HT1080 (cell line): ENCODE measurements around the gene DNAJC6. TPM values are rescaled to one million over a fixed set of nuclear protein-coding genes. Genes with fewer than 3 reads are reported as not detected.
"Not testable (repeated sequence)": the region's sequence is repeated elsewhere in the genome, so short reads cannot be mapped to it uniquely, and the experiment has no call there.

ENCODE experiments used
- DNase-seq: peaks from one replicate; pipeline ENCODE4 v3.0.0-alpha.2; 2015; ENCODE audit warnings: low read depth
- polyA plus RNA-seq, 2 experiments: library from polyadenylated mRNA; depleted of rRNA; stranded (reverse); fragments of >200 nt; gene quantifications; 2 replicates each; pipeline ENCODE4 v1.2.3, GENCODE V29; 2015
- total RNA-seq: library from RNA; depleted of rRNA; stranded (reverse); fragments of >200 nt; shearing (Covaris generic); gene quantifications from 2 replicates; pipeline ENCODE4 v1.2.3, GENCODE V29; 2014; rRNA removed

Gene DNAJC6
- total RNA-seq = 1.3 and 3.3 TPM in 2 replicates
- polyA plus RNA-seq (2015; cell fraction: cytosol; rRNA removed) = 1.6 and 2.6 TPM in 2 replicates
- polyA plus RNA-seq (2015; cell fraction: nucleus; rRNA removed) = 3.3 and 4.8 TPM in 2 replicates

DNA sequence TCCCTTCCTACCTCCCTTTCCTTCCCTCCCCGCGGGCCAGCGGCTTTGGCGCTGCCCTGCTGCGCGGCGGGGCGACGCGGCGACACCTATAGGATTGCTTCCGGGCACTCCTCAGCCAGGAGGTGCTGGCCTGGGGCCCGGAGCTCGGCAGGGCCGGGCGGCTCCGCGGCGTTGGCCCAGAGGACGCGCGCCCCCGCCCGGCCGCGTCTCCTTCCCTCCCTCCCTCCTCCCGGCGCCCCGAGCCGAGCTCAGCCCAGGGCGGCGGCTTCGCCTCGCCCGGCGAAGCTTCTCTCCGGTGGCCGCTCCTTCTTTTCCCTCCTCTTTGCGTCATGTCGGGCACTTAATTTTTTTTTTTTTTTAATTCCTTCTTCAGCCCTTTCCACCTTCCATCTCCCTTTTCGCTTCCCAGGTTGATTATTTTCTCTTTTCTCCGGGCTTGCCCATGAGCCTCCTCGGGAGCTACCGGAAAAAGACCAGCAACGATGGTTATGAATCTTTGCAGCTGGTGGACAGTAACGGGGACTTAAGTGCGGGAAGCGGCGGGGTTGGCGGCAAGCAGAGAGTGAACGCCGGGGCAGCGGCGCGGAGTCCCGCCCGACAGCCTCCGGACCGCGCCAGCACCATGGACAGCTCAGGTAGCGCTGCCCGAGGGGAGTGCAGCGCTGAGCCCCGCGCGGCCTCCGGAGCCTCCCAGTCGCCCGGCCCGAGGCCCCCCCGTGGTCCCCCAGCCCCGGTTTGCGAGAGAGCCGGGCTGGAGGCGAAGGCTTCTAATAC lies at the start of gene DNAJC6:
DNAJC6 (plus strand) TSS at position 240 of the 774 bp plus-strand sequence; CDS start at position 443, 203 bp downstream.
- DNase-seq = peak; percentile 61

- no peak for DNase-seq
These were observed 49.5 kb upstream of the DNAJC6 start for GRCh38 chr1:65259816-65260215.

DNA sequence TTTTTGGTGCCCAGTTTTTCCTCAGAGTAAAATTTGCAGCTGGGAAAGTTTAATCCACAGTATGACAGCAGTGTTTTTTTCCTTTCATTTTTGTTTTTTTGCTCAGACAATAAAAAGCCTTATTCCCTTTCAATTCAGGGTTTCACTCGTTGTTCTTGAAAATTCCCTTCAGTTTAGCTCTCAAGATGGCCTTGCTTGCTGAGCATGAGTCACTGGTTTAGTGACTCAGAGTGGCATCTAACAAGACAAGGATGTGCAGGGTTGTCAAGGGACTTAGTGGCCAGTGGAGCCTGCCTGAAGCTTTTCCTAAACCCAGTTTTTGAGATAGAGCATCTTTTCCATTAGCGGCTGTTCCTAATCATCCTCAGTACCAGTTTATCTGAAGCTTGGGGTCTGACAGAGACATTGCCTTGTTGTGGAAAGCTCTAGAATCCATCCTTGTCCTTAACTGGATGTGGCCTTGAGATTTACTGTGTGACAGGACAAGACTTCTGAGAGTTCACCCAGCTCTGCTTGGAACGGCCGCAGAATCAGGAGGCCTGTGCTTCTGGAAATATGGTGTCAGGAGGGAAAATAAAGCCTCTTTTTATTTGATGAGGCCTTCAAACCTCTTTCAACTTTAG lies 48.4 kb upstream of the DNAJC6 start:
- DNase-seq = peak; percentile 80

GRCh38 chr1:65263286-65263685 lies 46.1 kb upstream of the DNAJC6 start:
- no peak for DNase-seq

GRCh38 chr1:65264197-65264929 lies 45.0 kb upstream of the DNAJC6 start:
- peak; percentile 10 for DNase-seq

GRCh38 chr1:65265296-65265650 lies 44.1 kb upstream of the DNAJC6 start:
- DNase-seq = no peak

- no peak for DNase-seq
These were observed 43.5 kb upstream of the DNAJC6 start for GRCh38 chr1:65265651-65266351.

GRCh38 chr1:65266476-65266875 lies 42.9 kb upstream of the DNAJC6 start:
- DNase-seq = no peak

GRCh38 chr1:65267271-65267670 lies 42.1 kb upstream of the DNAJC6 start:
- DNase-seq = no peak

- DNase-seq = no peak
These were observed 41.7 kb upstream of the DNAJC6 start for GRCh38 chr1:65267683-65268082.

GRCh38 chr1:65269612-65270011 lies 39.7 kb upstream of the DNAJC6 start:
- DNase-seq = no peak

DNA sequence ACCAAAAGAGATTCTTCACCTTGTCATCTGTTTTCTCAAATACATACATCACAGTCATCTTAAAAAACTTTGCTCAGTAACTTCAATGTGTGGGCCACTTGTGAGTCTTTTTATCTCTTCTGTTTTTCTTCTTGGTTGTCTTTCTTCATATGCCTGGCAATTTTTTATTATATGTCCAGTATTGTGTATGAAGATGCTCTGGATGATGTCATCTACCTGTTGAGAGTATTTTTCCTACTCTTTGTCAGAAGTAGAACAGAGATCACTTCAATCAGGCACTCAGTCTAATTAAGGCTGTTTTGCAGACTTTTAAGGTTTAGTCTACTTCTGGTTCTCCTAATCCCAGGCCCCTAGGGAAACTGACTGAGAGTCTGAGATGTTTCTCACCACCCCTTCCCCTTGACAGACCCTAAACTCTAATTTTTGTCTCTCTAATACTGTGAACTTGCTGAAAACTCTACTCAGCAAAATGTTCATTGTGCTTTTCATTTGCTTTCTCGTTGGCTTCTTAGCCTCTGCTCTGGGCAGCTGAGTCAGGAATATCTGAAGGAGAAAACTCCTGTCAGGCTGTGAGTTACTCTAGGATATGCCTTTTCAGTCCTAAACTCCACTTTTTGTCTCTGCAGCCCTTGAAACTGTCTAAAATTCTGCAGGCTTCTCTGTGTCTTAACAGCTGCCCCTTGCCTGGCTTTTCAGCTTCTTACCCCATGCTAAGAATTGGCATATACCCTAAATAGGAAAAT lies 33.0 kb upstream of the DNAJC6 start:
- DNase-seq = no peak

- no peak for DNase-seq
These were observed 31.6 kb upstream of the DNAJC6 start for GRCh38 chr1:65277605-65278347.

GRCh38 chr1:65278376-65279069 lies 30.8 kb upstream of the DNAJC6 start:
- DNase-seq = peak; percentile 5

- no peak for DNase-seq
These were observed 30.1 kb upstream of the DNAJC6 start for GRCh38 chr1:65279070-65279779.

GRCh38 chr1:65281846-65282245 lies 27.5 kb upstream of the DNAJC6 start:
- DNase-seq = no peak

DNA sequence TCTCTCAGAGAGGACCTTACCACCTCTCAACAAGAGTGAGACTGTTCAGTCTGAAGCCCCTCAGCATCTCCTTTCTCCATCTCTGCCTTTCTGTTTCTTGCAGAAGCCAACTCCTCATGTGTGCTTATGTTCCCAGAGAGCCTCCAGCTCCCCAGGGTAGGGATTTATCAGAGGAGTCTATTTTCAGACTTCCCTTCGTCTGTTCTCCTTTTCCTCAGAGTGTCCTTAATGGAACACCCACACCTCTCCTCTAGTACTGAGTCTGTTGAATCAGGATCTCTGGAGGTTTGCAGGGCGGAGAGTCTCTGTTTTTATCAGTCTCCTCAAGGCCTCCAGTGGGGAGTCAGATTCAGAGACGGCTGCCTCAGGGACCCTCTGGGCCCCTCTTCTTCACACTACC lies 25.1 kb upstream of the DNAJC6 start:
- DNase-seq = no peak

- no peak for DNase-seq
These were observed 19.9 kb upstream of the DNAJC6 start for GRCh38 chr1:65289449-65289848.

DNA sequence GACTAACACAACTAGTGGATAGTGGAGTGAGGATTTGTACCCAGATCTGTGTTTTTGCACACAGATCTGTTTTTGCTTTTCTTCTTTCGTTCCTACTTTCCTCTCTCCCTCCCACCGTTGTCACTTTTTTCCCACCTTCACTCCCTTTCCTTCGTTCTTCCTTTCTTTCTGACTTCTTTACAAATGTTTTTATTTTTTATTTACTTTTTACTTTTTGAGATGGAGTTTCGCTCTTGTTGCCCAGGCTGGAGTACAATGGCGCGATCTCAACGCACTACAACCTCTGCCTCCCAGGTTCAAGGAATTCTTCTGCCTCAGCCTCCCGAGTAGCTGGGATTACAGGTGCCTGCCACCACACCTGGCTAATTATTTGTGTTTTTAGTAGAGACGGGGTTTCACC lies 17.5 kb upstream of the DNAJC6 start:
- not testable (repeated sequence) for DNase-seq
